GM19455 (cell line): Measurements from ENCODE around the gene OR6N1.

Experiments
- ATAC-seq: cut with Tn5 transposase; IDR thresholded peaks from one replicate; pipeline ENCODE4 v1.9.1; 2021; ENCODE audit not compliant: unreplicated experiment

The OR6N1 gene

GRCh38 chr1:158771950-158772866 lies at the start of gene OR6N1:
OR6N1 (minus strand) TSS chr1:158772195; CDS start chr1:158766682, 5,513 bp downstream.
- ATAC-seq: no peak

GRCh38 chr1:158821723-158822122 lies 49.7 kb upstream of the OR6N1 start:
- ATAC-seq: no peak

- ATAC-seq: peak; percentile 91
Measured at GRCh38 chr1:158819461-158820443, 47.8 kb upstream of the OR6N1 start.

- no peak for ATAC-seq
Measured at GRCh38 chr1:158818975-158819431, 47.0 kb upstream of the OR6N1 start.

- ATAC-seq: no peak
Measured at GRCh38 chr1:158818560-158818959, 46.6 kb upstream of the OR6N1 start.

GRCh38 chr1:158814970-158815369 lies 43.0 kb upstream of the OR6N1 start:
- ATAC-seq: no peak

- no peak for ATAC-seq
Measured at GRCh38 chr1:158813164-158813563, 41.2 kb upstream of the OR6N1 start.

GRCh38 chr1:158812336-158812735 lies 40.3 kb upstream of the OR6N1 start:
- ATAC-seq: no peak

GRCh38 chr1:158810311-158810710 lies 38.3 kb upstream of the OR6N1 start:
- no peak for ATAC-seq

- no peak for ATAC-seq
Measured at GRCh38 chr1:158809862-158810261, 37.9 kb upstream of the OR6N1 start.

- no peak for ATAC-seq
Measured at GRCh38 chr1:158809256-158809655, 37.3 kb upstream of the OR6N1 start.

- ATAC-seq: no peak
Measured at GRCh38 chr1:158806916-158807536, 35.0 kb upstream of the OR6N1 start.

GRCh38 chr1:158803678-158804077 lies 31.7 kb upstream of the OR6N1 start:
- ATAC-seq: no peak

- ATAC-seq: no peak
Measured at GRCh38 chr1:158801396-158801795, 29.4 kb upstream of the OR6N1 start.

- no peak for ATAC-seq
Measured at GRCh38 chr1:158800526-158800925, 28.5 kb upstream of the OR6N1 start.

GRCh38 chr1:158799689-158800088 lies 27.7 kb upstream of the OR6N1 start:
- ATAC-seq: no peak

GRCh38 chr1:158798531-158798930 lies 26.5 kb upstream of the OR6N1 start:
- no peak for ATAC-seq

GRCh38 chr1:158794247-158794646 lies 22.3 kb upstream of the OR6N1 start:
- ATAC-seq: no peak

GRCh38 chr1:158793604-158794003 lies 21.6 kb upstream of the OR6N1 start:
- ATAC-seq: no peak

- no peak for ATAC-seq
Measured at GRCh38 chr1:158781104-158781503, 9.1 kb upstream of the OR6N1 start, which contains the start of gene OR6N2. OR6N2 (minus strand) TSS chr1:158781204; CDS start chr1:158777635, 3,569 bp downstream.

- no peak for ATAC-seq
Measured at GRCh38 chr1:158754420-158754819, 17.6 kb downstream of the OR6N1 start, which contains the start of gene OR6K6. OR6K6 (plus strand) TSS chr1:158754720; CDS start chr1:158754888, 168 bp downstream.
